A172 (cell line): ENCODE results near the gene ATOH8. TPM values are rescaled to one million over a fixed set of nuclear protein-coding genes. Genes with fewer than 3 reads are reported as not detected.

ENCODE experiments used
- DNase-seq: peaks from one replicate; pipeline ENCODE4 v3.0.0-alpha.2; 2015; ENCODE audit warnings: low spot score
- total RNA-seq: library from RNA; depleted of rRNA; stranded (reverse); fragments of >200 nt; shearing (Covaris generic); gene quantifications from 2 replicates; pipeline ENCODE4 v1.2.3, GENCODE V29; 2014

The ATOH8 gene
- total RNA-seq, 1 experiment from 2014 or later = 3.2 TPM

GRCh38 chr2:85754313-85755095 lies 713 bp downstream of the ATOH8 start:
- DNase-seq = no peak

- DNase-seq = no peak
Observed at GRCh38 chr2:85755122-85756027, 1.6 kb downstream of the ATOH8 start.

GRCh38 chr2:85756195-85756594 lies 2.4 kb downstream of the ATOH8 start:
- DNase-seq = no peak

- DNase-seq = no peak
Observed at GRCh38 chr2:85756822-85757435, 3.1 kb downstream of the ATOH8 start.

- DNase-seq = no peak
Observed at GRCh38 chr2:85757860-85758259, 4.1 kb downstream of the ATOH8 start.

GRCh38 chr2:85758361-85759256 lies 4.8 kb downstream of the ATOH8 start:
- DNase-seq = no peak

- DNase-seq = no peak
Observed at GRCh38 chr2:85759257-85759613, 5.4 kb downstream of the ATOH8 start.

GRCh38 chr2:85760371-85760770 lies 6.6 kb downstream of the ATOH8 start:
- no peak for DNase-seq

GRCh38 chr2:85760872-85761271 lies 7.1 kb downstream of the ATOH8 start:
- DNase-seq = no peak

GRCh38 chr2:85761512-85761944 lies 7.7 kb downstream of the ATOH8 start:
- no peak for DNase-seq

- no peak for DNase-seq
Observed at GRCh38 chr2:85761946-85762345, 8.2 kb downstream of the ATOH8 start.

- DNase-seq = no peak
Observed at GRCh38 chr2:85763132-85763531, 9.3 kb downstream of the ATOH8 start.

- DNase-seq = no peak
Observed at GRCh38 chr2:85763831-85764230, 10.0 kb downstream of the ATOH8 start.

- DNase-seq = peak; percentile 61
Observed at GRCh38 chr2:85765081-85765731, 11.4 kb downstream of the ATOH8 start.

GRCh38 chr2:85766229-85766628 lies 12.4 kb downstream of the ATOH8 start:
- no peak for DNase-seq

GRCh38 chr2:85767803-85768665 lies 14.2 kb downstream of the ATOH8 start:
- no peak for DNase-seq

GRCh38 chr2:85768713-85769112 lies 14.9 kb downstream of the ATOH8 start:
- DNase-seq = peak; percentile 57

GRCh38 chr2:85769236-85769982 lies 15.6 kb downstream of the ATOH8 start:
- no peak for DNase-seq

GRCh38 chr2:85769983-85770362 lies 16.2 kb downstream of the ATOH8 start:
- no peak for DNase-seq
